ENCODE data around the gene ASPG. TPM values are rescaled to one million over a fixed set of nuclear protein-coding genes. Genes with fewer than 3 reads are reported as not detected.

ASPG gene
- total RNA-seq, 1 experiment from 2014 or later: not detected

- in situ Hi-C loops (cut with HindIII; ENCODE audit: low sequenced_read_pairs): no loop called here
- no peak for DNase-seq (ENCODE audit: low spot score)
Observed at GRCh38 chr14:104140463-104141331, 55.2 kb downstream of the ASPG start.

GRCh38 chr14:104141621-104142091 is 56.2 kb downstream of the ASPG start:
- in situ Hi-C loops (cut with HindIII; ENCODE audit: low sequenced_read_pairs): no loop called here
- DNase-seq (ENCODE audit: low spot score): no peak

GRCh38 chr14:104142136-104142945 is 56.8 kb downstream of the ASPG start:
- in situ Hi-C loops (cut with HindIII; ENCODE audit: low sequenced_read_pairs): no loop called here
- DNase-seq (ENCODE audit: low spot score): no peak

DNA sequence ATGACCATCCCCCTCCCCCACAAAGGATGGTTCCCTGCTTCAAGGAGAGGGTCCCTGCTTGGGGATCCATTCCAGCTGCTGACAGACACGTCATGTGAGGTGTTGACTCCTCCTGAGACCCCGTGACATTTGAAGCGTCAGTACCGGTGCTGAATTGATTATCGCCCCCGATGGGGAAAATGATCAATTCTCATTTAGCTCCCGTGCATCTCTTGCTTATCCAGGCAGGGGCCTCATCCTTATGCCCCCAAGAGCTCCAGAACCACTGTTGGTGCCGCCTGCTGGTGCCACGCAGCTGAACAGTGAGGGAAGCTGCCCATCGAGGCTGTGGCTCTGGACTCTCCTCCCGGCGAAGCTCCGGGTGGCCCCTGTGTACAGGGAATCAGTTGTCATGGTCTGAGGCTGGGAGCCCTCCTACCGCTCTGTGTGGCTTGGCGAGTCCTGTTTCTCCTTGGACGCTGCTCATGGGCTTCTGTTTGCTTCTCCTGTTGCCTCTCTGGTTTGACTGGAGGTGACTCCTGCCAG is 57.5 kb downstream of the ASPG start:
- in situ Hi-C loops (cut with HindIII; ENCODE audit: low sequenced_read_pairs): no loop called here
- no peak for DNase-seq (ENCODE audit: low spot score)

GRCh38 chr14:104143521-104144452 is 58.3 kb downstream of the ASPG start:
- in situ Hi-C loops (cut with HindIII; ENCODE audit: low sequenced_read_pairs): no loop called here
- DNase-seq (ENCODE audit: low spot score): no peak

GRCh38 chr14:104144453-104144790 is 58.9 kb downstream of the ASPG start:
- DNase-seq (ENCODE audit: low spot score): no peak
- in situ Hi-C loops (cut with HindIII; ENCODE audit: low sequenced_read_pairs): no loop called here

DNA sequence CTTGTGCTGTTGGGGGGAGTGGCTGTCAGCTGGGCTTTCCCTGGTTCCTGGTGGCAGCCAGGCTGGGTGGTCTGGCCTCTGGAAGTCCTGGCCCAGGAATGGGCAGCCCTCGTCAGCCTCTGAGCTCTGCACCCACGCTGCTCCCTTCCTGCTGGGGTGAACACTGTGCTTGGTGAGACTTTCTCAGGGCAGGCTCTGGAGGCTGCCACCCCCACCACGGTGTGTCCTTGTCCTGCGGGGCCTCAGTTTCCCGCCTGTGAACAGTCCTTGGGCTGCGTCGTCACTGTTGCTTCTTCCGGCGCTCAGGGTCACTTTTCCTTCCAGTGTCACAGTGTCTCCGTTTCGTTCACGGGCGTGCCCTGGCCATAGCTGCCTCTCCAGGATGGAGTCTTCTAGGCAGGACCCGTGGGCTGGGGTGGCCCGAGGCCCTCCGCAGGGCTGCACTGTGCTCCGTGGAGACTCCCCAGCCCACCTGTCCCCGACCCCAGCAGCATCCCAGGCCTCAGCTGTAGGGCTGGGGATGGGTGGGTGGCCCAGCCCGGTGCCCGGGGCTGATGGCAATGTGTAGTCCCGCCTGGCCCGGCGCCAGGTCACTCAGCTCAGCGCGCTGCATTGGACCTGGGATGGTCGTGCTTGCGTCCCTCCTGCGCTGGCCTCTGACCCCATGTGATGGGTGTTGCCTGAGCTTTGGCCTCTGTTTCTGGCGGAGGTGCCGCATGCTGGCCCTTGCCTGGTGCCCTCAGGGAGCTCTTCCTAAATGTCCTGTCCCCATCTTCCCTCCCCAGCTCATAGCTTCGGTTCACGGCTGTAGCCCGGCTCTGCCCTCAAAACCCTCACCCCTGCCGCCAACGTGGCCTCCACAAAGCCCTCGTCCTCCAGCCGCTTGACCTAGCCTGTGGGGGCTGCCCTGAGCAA is 59.7 kb downstream of the ASPG start:
- DNase-seq (ENCODE audit: low spot score): no peak

DNA sequence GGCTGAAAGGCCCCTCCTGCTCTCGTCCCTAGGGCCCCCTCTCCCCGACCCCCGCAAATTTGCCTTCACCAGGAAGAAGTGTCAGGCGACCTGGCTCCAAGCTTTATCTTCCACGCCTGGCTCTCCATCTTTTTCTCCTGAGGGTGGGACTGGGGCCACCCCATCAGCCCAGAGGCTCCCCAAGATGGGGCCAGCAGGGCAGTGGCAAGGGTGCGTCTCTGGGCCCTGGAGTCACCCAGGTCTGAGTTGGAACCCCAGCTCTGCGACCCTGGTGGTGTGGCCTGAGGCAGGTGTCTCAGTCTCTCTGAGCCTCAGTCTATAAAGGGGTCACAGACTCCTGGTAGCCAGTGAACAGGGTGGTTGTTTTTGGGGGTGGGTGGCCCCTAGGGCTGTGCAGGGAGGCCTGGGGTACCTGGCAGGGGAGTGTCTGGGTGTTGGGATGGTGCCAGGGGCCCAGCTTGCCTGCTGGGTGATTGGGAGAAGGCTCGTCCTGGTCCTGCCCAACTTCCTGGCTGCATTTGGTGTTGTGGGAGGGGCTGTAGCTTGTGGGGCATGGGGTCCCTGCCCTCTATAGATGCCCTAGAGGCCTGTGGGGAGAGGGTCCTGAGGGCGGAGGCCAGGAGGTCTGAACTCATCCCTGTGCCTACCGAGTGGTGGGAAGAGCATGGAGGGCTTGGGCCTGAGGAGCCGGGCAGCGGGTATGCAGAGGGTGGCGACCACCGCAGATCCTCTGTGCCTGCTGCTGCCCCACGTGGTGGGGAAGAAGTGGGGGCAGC is 60.5 kb downstream of the ASPG start:
- in situ Hi-C loops (cut with HindIII; ENCODE audit: low sequenced_read_pairs): no loop called here
- DNase-seq (ENCODE audit: low spot score): no peak

More for the DNA sequence above, 59.7 kb downstream of the ASPG start:
- in situ Hi-C loops (cut with HindIII; ENCODE audit: low sequenced_read_pairs): no loop called here

GRCh38 chr14:104146651-104147345 is 61.3 kb downstream of the ASPG start:
- in situ Hi-C loops (cut with HindIII; ENCODE audit: low sequenced_read_pairs): no loop called here
- no peak for DNase-seq (ENCODE audit: low spot score)

GRCh38 chr14:104147346-104148125 is 62.0 kb downstream of the ASPG start:
- in situ Hi-C loops (cut with HindIII; ENCODE audit: low sequenced_read_pairs): no loop called here

DNA sequence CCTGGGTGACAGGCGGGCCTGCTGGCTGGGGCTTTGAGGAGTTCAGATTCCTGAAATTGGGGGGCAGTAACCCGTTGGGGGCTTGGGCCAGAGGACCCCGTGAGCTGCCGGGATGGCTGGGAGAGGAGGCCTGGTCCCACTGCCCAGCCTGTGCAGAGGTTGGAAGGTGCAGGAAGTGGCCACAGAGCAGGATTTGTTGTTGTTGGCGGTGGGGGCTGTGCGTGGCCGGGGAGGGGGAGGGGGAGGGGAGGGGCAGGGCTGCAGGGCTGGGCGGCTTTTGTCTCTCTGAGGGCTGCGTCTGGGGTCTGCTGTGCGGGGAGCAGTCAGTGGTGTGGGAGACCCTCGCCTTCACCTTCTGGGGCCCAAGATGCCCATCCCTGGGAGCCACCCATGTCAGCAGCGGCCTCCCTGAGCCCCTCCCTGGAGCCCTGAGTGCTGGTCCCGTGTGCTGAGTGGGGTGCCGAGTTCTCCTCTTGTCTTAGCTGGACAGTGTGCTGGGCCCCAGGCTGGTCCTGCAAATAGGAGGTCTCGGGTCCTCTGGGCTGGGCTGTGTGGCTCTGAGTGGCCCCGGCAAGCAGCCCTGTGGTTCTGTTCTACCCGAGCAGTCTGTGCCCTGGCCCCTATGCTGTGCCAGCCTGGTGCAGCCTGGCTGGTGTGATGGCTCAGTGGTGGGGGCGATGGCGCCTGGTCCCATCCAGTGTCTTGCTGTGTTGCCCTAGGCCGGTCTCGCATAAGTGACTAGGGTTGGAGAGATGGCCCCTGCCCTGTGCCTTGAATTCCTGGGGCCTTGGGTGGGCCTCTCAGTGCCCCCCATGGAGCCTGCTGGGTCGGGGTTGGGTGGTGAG is 63.2 kb downstream of the ASPG start:
- in situ Hi-C loops (cut with HindIII; ENCODE audit: low sequenced_read_pairs): no loop called here
- no peak for DNase-seq (ENCODE audit: low spot score)

More at GRCh38 chr14:104147346-104148125, 62.0 kb downstream of the ASPG start:
- no peak for DNase-seq (ENCODE audit: low spot score)

DNA sequence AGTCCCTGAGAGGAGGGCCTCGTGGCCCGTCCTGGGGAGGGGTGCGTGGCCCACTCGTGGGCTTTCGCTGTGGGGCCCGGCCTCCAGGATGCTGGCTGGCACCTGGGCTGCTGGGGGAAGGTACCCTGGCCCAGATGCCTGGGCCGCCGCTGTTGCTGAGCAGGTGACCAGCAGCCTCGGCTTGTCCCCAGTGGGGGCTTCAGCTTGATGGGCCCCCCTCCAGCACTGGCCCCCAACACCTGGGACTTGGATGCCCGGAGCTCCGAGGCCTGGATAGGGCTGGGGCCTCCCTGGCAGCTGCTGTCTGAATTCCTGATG is 63.7 kb downstream of the ASPG start:
- in situ Hi-C loops (cut with HindIII; ENCODE audit: low sequenced_read_pairs): no loop called here

GRCh38 chr14:104149617-104150135 is 64.2 kb downstream of the ASPG start:
- DNase-seq (ENCODE audit: low spot score): no peak
- in situ Hi-C loops (cut with HindIII; ENCODE audit: low sequenced_read_pairs): no loop called here

More for the DNA sequence above, 63.7 kb downstream of the ASPG start:
- no peak for DNase-seq (ENCODE audit: low spot score)

DNA sequence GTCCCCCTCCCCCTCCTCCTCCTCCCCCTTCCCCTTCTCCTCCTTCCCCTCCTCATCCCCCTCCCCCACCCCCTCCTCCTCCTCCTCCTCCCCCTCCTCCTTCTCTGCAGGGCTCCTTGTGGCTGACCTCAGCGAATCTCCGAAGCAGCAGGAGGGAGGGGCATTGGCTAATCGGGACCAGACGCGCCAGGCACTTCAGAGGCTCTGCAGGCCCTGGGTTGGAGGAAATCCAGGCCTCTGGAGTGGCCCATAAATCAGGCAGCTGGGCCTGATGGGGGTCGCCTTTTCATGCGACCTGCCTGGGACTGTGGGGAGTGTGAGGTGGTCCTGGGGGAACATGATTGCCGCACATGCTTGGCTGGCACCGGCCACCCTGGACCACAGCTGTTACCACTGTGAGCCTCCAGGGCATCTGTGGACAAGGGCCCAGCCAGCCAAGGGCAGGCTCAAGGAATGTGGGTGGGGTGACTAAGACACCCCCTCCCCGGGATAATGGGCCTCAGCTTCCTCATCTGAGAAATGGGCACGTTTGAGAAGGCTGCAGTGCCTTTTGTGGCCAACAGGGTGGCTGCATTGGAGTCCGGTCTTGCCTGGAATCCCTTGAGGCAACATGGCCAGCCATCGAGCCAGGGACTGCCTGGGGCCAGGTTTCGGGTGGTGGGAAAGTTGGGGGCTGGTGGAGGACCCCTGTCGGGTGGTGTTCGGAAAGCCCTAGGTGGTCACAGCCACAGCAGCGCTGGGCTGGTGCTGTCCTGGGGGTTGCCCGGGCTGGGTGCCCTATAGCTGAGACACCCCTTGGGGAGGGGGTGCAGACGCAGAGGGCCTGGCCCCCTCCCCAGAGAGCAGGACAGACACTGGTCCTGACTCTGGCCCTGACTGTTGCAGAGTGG is 64.9 kb downstream of the ASPG start:
- in situ Hi-C loops (cut with HindIII; ENCODE audit: low sequenced_read_pairs): no loop called here
- DNase-seq (ENCODE audit: low spot score): no peak
